ENCODE data around the gene PCTP.

PCTP gene

GRCh38 chr17:55757659-55758058, 6.8 kb downstream of the PCTP start:
- no peak for DNase-seq (ENCODE audit: low read depth)

- no peak for DNase-seq (ENCODE audit: low read depth)
Observed at GRCh38 chr17:55758171-55758570, 7.3 kb downstream of the PCTP start.

GRCh38 chr17:55760643-55761355, 9.9 kb downstream of the PCTP start:
- no peak for DNase-seq (ENCODE audit: low read depth)

GRCh38 chr17:55762086-55762858, 11.4 kb downstream of the PCTP start:
- no peak for DNase-seq (ENCODE audit: low read depth)

GRCh38 chr17:55763856-55764255, 13.0 kb downstream of the PCTP start:
- DNase-seq (ENCODE audit: low read depth): peak; percentile 29

- no peak for DNase-seq (ENCODE audit: low read depth)
Observed at GRCh38 chr17:55764610-55765009, 13.8 kb downstream of the PCTP start.

- DNase-seq (ENCODE audit: low read depth): no peak
Observed at GRCh38 chr17:55765472-55765871, 14.6 kb downstream of the PCTP start.

- peak; percentile 71 for DNase-seq (ENCODE audit: low read depth)
Observed at GRCh38 chr17:55768936-55769624, 18.2 kb downstream of the PCTP start.

- DNase-seq (ENCODE audit: low read depth): peak; percentile 90
Observed at GRCh38 chr17:55769625-55770000, 18.8 kb downstream of the PCTP start.

GRCh38 chr17:55770196-55770870, 19.5 kb downstream of the PCTP start:
- DNase-seq (ENCODE audit: low read depth): peak; percentile 70

- no peak for DNase-seq (ENCODE audit: low read depth)
Observed at GRCh38 chr17:55772086-55772485, 21.2 kb downstream of the PCTP start.

GRCh38 chr17:55773671-55774070, 22.8 kb downstream of the PCTP start:
- no peak for DNase-seq (ENCODE audit: low read depth)

- no peak for DNase-seq (ENCODE audit: low read depth)
Observed at GRCh38 chr17:55774846-55775271, 24.0 kb downstream of the PCTP start.

- no peak for DNase-seq (ENCODE audit: low read depth)
Observed at GRCh38 chr17:55776271-55776670, 25.4 kb downstream of the PCTP start.

GRCh38 chr17:55777471-55777971, 26.7 kb downstream of the PCTP start:
- no peak for DNase-seq (ENCODE audit: low read depth)

GRCh38 chr17:55778389-55779118, 27.7 kb downstream of the PCTP start:
- no peak for DNase-seq (ENCODE audit: low read depth)

GRCh38 chr17:55783684-55784245, 32.9 kb downstream of the PCTP start:
- peak; percentile 85 for DNase-seq (ENCODE audit: low read depth)

GRCh38 chr17:55784666-55785065, 33.8 kb downstream of the PCTP start:
- DNase-seq (ENCODE audit: low read depth): no peak

GRCh38 chr17:55785181-55785580, 34.3 kb downstream of the PCTP start:
- DNase-seq (ENCODE audit: low read depth): no peak

- no peak for DNase-seq (ENCODE audit: low read depth)
Observed at GRCh38 chr17:55793272-55793671, 42.4 kb downstream of the PCTP start.
